Measurements from ENCODE around the gene GPR108. TPM values are rescaled to one million over a fixed set of nuclear protein-coding genes. Genes with fewer than 3 reads are reported as not detected.
"Not testable (repeated sequence)": the region's sequence is repeated elsewhere in the genome, so short reads cannot be mapped to it uniquely, and the experiment has no call there.

Gene GPR108
- polyA plus RNA-seq (2014; cell fraction: cytosol; rRNA removed): 33.8 and 39.2 TPM in 2 replicates
- polyA plus RNA-seq (2014; cell fraction: nucleus; rRNA removed): 59.8 and 73.1 TPM in 2 replicates

DNA sequence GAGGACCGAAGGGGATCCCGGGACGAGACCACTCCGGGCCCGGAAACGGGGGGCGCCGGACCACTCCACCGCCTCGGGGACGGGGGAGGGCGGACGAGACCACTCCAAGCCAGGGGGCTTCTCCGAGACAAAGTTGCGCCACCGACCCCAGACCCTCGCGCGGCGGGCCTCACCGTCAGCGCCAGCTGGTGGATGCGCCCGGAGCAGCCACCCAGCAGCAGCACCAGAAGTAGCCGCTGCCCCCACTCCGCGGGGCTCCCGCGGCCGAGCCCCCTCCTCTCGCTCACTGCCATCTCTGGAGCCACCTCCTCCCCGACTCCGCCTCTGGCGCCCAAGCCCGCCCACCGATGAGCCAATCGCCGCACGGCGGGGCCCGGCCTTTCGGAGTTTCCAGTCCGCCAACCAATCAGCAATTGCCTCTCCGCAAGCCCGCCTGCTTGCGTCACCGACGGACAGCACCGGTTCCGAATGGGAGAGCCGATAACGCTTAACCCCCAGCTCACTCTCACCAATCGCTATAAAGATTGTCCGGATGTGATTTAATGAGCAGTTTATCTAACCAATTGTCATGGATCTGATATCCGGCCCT is at the start of gene GPR108:
Gene GPR108, minus strand, starts transcription at position 297 of the 589 bp plus-strand sequence. Its CDS starts 4 bp downstream, at position 293.
- DNase-seq (ENCODE audit: low spot score): peak; percentile 100

DNA sequence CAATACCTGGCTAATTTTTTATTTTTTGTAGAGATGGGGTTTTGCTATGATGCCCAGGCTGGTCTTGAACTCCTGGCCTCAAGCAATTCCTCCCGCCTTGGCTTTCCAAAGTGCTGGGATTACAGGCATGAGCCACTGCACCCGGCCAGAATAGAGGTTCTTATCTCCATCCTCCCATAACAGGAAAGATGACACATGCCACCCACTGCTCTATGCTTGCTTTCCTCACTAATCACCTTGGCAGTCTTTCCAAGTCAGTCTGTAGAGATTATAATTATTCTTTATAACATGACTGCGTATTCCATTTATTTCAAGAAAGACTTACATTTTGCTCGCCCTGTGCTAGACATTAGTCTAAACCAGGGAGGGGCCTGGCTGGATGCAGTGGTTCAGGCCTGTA is 41.8 kb upstream of the GPR108 start:
- no peak for DNase-seq (ENCODE audit: low spot score)

DNA sequence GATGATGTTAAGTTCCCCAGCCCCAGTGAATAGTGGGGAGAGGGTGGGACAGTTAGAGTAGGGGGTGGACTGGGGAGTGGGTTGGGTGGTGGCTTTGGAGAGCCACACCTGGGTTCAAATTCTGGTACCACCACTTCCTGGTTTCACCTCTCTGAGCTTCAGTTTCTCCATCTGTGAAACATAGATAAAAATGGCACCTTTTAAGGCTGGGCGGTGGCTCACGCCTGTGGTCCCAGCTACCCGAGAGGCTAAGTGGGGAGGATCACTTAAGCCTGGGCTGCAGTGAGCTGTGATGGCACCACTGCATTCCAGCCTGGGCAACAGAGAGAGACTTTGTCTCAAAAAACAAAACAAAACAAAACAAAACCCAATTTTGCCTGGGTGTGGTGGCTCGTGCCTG is 41.0 kb upstream of the GPR108 start:
- no peak for DNase-seq (ENCODE audit: low spot score)

DNA sequence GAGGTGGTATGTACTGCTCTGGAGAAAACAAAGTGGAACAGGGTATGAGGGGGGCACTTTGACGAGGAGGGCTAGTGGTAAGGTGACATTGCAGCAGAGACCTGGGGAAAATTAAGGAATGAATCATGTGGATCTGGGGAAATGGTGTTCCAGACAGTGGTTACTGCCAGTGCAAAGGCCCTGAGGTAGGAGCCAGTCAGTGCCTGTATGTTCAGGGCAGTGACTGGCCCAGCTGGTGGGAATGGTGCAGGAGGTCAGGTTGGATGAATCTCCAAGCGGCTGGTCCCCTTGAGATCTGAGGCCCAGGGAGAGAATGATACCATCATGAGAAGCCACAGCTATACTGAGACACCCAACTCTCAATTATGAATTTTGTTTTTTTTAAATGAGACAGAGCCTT is 40.1 kb upstream of the GPR108 start:
- DNase-seq (ENCODE audit: low spot score): no peak

DNA sequence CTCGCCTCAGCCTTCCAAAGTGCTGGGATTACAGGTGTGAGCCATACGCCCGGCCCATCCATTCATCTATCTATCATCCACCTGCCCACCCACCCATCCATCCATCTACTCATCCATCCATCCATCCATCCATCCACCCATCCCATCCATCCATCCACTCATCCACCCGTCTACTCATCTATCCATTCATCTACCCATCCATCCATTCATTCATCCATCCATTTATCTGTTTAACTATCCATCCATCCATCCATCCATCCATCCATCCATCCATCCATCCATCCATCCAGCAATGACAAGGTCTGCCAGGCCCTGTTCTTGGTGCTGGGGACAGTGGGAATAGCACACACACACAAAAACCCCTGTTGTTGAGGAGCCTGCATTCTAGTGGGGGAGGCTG is 39.6 kb upstream of the GPR108 start:
- no peak for DNase-seq (ENCODE audit: low spot score)

DNA sequence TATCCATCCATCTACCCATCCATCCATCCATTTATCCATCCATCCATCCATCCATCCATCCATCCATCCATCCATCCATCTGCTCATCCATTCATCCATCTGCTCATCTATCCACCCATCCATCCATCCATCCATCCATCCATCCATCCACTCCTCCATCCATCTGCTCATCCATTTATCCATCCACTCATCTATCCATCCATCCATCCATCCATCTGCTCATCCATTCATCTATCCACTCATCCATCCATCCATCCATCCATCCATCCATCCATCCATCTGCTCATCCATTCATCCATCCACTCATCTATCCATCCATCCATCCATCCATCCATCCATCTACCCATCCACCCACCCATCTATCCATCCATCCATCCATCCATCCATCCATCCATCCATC is 38.7 kb upstream of the GPR108 start:
- DNase-seq (ENCODE audit: low spot score): not testable (repeated sequence)

DNA sequence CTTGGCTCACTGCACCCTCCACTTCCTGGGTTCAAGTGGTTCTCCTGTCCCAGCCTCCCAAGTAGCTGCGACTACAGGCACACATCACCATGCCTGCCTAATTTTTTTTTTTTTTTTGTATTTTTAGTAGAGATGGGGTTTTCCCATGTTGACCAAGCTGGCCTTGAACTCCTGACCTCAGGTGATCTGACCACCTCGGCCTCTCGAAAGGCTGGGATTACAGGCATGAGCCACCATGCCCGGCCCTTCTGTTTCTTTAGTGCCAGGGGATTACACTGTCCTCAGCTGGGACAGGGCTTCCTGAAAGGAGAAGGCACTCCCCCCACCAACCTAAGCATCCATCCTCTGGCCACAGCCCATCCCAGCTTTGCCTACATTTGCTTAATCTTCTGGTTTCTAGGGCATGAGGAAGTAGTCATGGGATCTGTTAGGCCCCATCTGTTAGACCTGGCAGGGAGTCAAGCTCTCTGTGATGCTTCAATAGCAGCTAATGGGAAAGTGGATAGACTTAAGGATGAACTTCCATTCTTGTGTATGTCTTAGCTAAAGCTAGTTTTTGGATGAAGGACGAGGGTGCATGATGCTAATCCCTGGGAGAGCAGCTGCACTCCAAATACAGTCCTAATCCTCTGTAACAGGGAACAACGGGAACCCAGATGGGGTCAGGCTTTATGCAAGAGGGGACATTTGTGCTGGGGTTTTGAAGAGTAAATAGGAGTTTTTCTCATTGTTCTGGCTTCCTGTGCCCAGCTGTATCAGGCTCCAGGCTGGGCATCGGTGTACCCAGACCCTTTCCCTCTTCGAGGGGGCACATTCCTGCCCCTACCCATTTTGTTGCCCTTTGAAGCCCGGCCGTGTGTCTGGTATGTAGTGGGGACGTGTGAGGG is 37.7 kb upstream of the GPR108 start:
- DNase-seq (ENCODE audit: low spot score): no peak

DNA sequence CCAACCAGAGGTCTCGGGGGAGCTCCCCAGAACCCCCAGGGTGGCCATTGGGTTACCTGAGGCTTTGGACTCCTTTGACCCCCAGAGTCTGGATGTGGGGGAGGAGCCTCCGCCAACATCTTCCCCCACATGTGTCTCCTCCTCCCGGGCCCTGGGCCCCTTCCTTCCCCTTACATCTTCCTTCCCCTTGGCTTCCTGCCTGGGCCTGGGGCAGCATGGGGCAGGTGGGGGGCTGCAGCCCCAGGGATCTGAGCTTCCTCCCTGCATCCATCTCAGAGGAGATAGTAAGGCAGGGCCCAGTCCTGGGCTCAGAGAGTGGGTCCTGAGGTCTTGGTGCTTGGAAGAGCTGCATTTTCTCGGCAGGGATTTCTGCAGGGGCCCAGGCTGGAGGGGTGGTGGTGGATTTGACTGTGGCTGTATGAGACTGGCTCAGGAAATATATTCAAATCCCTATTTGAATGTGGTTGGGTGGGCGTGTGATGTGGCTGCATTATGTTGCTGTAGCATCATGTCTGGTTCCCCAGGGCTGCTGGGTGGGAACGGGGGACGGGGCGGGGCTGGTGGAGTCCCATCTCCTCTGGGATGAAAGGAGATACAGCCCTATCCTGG is 36.0 kb upstream of the GPR108 start:
- DNase-seq (ENCODE audit: low spot score): no peak

DNA sequence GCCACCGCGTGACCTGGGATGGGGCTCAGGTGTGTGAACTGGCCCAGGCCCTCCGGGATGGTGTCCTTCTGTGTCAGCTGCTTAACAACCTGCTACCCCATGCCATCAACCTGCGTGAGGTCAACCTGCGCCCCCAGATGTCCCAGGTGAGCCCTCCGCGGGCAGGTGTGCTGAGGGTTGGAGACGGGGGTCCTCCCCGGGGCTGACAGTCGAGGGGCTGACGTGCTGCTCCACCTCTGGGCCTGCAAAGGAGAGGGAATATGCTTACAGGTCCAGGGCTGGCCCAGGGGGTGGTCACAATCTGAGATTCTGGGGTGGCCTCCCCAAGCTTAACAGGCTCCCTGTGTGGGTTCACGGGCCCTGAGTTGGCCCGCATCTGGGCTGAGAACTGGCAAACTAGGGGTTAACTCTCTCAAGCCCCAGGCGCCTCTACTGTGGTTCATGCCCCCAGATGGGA is 35.5 kb upstream of the GPR108 start:
- DNase-seq (ENCODE audit: low spot score): no peak

DNA sequence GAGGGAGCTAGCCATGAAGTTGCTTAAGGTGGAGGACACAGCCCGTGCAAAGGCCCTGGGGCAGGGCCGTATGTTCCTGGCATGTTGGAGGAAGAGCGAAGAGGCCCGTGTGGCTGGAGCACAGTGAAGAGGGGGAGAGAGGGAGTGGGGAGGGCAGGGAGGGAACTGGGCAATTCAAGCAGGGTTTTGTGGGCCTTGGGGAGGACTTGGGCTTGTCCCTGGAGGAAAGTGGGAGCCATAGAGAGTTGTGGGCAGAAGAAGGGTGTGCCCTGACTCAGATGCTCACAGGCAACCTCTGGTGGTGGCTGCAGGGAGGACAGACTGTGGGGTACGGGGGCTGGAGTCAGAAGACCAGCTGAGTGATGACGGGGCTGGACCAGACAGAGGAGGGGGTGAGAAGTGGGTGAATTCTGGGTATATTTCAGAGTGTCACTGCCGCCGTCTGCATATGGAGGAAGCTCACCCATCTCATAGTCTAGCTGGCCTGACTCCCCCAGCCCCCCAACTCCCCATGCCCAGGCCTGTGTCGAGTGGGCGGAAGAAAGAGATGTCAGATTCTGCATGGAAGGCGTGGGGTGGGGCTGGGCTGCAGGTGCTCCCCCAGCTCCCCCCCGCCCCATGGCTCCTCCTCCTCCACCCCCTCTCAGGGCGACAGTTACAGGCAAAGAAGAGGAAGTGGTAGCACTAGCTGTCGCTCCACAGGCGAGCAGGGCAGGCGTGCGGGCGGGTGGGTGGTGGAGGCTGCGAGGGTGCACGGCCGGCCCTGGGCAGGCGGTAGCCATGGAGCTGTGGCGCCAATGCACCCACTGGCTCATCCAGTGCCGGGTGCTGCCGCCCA is 34.9 kb upstream of the GPR108 start, which contains the start of gene VAV1:
Gene VAV1, plus strand, starts transcription at position 681 of the 838 bp plus-strand sequence. Its CDS starts 100 bp downstream, at position 781.
- no peak for DNase-seq (ENCODE audit: low spot score)

DNA sequence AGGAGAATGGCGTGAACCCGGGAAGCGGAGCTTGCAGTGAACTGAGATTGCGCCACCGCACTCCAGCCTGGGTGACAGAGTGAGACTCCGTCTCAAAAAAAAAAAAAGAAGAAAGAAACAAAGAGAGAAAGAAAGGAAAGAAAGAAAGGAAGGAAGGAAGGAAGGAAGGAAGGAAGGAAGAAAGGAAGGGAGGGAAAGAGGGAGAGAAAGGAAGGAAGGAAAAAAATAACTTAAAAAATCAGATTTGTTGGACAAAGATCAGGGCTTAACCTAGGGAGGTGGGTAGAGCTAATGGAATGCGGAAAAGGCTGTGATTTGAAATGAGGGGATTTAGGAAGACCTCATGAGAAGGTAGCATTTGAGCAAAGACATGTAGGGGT is 34.3 kb upstream of the GPR108 start:
- DNase-seq (ENCODE audit: low spot score): not testable (repeated sequence)

DNA sequence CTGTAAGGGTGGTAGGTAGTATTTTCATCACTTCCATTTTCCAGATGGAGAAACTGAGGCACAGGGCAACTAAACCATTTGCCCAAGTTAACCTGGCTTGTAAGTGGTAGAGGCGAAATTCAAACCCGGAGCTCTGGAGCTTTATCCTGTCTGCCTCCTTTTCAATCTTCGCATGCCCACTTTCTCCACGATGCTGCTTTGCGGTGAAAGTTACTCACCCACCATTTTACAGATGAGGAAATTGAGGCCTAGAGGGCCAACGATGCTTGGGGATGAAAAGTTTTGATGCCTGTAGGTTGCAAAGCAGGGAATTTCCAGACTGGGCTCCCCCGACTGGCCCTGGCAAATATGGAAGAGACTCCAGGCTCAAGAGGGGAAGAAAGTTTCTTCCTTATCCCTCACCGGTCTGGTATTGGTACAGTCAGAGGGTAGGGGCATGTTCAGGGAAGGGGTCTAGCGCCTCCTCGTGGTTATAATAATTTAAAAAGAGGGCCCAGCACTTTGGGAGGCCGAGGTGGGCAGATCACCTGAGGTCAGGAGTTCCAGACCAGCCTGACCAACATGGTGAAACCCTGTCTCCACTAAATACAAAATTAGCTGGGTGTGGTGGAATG is 31.7 kb upstream of the GPR108 start:
- no peak for DNase-seq (ENCODE audit: low spot score)

DNA sequence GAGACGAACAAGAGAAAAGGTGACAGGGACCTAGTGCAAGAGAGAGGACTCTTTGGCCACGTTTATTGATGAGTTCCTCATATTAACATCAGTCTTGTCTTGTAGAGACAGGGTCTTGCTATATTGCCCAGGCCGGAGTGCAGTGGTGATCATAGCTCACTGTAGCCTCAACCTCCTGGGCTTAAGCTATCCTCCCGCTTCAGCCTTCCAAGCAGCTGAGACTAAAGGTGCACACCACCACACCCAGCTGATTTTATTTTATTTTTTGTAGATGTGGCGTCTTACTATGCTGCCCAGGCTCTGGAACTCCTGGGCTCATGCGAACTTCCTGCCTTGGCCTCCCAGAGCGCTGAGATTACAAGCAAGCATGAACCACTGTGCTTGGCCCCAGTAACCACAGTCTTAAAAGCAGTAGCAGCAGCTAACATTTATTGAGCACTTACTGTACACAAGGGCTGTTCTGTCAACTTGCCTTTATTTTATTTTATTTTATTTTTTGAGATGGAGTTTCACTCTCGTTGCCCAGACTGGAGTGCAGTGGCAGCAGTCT is 30.9 kb upstream of the GPR108 start:
- no peak for DNase-seq (ENCODE audit: low spot score)

DNA sequence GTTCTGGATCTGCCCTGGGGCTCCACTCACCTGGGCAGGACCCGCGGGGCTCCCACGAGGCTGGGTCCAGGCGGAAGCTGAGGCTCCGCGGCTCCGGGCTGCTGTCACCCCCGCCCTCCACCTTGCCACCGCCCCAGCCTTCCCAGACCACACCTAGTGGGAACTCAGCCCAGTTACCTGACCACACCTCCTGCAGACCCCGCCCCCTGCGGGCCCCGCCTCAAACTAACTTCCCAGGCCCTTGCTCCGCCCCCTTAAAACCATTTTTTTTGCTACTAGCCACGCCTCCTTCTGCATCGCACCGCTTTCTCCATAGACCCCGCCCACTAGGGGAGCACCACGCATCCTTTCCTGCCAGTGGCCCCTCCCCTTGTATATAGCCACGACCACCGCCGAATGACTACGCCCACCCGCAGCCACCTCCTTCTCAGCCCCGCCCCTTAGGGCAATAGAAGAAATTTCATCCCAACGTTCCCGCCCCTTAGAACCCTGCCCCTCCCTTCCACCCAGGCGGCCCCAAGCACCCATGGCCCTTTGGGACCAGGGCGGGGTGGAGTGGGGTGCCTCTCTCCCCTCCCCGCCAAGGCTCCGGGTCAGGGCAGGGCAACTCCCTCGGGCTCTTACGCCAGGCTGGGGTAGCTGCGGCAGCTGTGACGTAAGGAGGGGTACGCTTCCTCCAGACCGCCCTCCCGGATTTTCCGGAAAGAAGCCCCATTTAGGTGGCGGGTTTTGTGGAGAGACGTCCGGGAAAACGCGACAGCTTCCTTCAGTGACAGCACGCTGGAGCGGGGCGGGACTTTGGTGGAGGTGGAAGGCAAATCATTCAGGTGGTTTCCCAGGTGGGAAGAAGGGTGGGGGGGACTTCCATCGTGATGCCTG is 30.2 kb upstream of the GPR108 start, which contains the start of gene SH2D3A:
Gene SH2D3A, minus strand, starts transcription at position 79 of the 879 bp plus-strand sequence. CDS start 3,687 bp downstream, outside the sequence.
- no peak for DNase-seq (ENCODE audit: low spot score)

DNA sequence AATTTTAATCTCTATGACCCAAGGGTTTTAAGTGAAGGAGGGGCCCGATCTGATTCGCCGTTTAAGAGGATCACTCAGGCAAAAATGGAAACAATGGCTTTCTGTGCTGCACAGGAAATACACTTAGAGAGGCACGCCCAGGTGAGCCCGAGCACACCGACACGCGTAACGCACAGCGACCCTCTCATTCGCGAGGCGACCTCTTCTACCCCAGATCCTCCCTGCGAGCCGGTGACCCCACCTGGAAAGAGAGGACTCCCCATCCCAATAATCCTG is 29.6 kb upstream of the GPR108 start:
- no peak for DNase-seq (ENCODE audit: low spot score)

DNA sequence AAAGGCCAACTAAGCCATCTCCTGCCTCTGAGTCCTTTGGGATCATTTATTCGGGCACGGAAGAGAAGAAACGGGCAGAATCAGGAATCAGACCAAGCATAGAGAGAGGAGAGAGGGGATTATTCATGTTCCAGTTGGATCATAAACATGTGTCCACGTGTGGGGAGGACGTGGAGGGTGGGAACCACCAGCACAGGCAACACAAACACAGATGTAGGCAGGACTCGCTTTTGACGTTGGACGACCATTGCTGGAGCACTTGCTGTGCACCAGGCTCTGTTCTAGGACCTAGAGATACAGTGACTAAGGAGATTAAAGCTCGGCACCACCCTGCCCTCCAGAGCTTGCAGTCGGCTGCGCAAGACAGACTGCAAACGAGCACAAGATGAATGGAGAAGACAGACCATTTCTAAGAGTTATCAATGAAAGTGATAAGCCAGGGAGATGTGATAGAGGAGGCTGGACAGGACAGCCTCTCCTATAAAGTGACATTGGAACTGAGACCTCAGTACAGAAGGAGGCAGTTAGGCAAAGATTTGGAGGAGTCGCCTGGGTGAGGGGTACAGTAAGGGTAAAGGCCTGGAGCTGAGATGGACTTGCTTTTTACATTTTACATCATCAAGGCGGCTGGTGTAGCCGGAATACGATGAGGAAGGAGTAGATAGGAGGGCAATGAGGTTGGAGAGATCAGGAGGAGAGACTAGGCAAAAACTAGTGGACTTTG is 29.1 kb upstream of the GPR108 start:
- DNase-seq (ENCODE audit: low spot score): no peak

DNA sequence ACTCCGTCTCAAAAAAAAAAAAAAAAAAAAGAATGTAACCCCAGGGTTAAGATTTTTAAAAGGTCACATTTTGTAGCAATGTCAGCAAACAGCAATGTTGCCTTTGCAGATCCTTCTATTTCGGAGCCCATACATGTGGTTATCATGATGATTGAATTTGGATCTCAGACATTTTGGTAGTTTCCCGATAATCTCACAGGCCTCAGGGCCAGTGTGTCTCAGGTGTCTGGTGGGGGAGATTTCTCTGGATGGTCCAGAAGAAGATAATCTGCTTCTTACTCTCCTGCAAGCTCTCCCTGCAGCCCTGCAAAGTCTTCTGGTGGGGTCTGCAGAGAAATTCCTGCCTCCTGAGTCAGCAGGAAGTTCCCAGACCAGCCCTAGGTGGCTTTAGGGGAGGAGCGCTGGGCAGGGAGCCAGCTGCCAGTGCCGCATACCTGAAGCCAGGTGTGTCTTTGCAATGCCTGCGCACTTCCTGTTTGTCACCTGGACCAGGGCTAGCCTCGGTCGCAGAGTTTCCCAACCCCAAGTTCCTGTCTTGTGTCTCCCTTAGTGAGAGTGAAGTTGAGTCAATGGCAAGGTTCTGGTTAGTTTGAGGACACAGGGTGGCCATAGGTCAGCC is 28.5 kb upstream of the GPR108 start:
- no peak for DNase-seq (ENCODE audit: low spot score)

DNA sequence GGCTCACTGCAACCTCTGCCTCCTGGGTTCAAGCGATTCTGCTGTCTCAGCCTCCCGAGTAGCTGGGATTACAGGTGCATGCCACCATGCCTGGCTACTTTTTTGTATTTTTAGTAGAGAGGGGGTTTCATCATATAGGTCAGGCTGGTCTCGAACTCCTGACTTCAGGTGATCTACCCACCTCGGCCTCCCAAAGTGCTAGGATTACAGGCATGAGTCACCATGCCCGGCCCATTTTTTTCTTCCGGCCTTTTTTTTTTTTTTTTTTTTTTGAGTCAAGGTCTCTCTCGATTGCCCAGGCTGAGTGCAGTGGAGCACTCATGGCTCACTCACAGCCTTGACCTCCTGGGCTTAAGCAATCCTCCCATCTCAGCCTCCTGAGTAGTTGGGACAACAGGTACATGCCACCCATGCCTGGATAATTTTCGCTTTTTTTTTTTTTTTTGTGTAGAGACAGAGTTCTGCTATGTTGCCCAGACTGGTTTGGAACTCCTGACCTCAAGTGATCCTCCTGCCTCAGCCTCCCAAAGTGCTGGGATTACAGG is 24.9 kb upstream of the GPR108 start:
- not testable (repeated sequence) for DNase-seq (ENCODE audit: low spot score)

All from SK-N-DZ (cell line).